ENCODE measurements around the gene C11orf24. TPM values are rescaled to one million over a fixed set of nuclear protein-coding genes. Genes with fewer than 3 reads are reported as not detected.

The C11orf24 gene
- total and polyA plus RNA-seq, 2 experiments from 2014 or later, result 19.2 to 35.3 TPM

DNA sequence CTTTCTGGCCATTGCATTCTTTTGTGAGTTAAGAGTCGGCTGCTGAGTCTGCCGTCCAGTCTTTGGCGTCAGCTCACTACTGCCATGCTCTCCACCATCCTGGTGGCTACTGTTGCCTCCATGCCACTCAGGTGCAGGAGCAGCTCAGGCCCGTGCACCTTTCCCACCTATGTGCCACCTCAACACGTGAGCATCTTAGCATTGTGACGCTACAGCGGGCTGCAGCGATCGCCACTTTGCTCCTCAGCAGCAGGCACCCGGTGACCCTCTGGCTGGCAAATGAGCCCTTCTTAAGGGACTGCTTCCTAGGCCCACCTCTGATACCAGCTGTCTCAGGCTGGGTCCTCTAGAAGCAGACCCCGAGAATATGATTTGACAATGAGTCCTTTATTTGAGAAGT, 47.2 kb downstream of the C11orf24 start:
- DNase-seq (ENCODE audit: low read depth in 1 of 2, low spot score in 1 of 2), result no peak
- TF ChIP-seq, protein P1, sequence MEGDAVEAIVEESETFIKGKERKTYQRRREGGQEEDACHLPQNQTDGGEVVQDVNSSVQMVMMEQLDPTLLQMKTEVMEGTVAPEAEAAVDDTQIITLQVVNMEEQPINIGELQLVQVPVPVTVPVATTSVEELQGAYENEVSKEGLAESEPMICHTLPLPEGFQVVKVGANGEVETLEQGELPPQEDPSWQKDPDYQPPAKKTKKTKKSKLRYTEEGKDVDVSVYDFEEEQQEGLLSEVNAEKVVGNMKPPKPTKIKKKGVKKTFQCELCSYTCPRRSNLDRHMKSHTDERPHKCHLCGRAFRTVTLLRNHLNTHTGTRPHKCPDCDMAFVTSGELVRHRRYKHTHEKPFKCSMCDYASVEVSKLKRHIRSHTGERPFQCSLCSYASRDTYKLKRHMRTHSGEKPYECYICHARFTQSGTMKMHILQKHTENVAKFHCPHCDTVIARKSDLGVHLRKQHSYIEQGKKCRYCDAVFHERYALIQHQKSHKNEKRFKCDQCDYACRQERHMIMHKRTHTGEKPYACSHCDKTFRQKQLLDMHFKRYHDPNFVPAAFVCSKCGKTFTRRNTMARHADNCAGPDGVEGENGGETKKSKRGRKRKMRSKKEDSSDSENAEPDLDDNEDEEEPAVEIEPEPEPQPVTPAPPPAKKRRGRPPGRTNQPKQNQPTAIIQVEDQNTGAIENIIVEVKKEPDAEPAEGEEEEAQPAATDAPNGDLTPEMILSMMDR (IDR thresholded peaks at IDR 0.05; ENCODE audit: low read depth, low read length), result no peak
- H3K4me3 ChIP-seq, result no peak overlapping the region

GRCh38 chr11:68223275-68223674, 48.5 kb downstream of the C11orf24 start:
- DNase-seq (ENCODE audit: low read depth in 1 of 2, low spot score in 1 of 2), result no peak
- no peaks in the 10 kb centered on the region for H3K4me1 ChIP-seq (ENCODE audit: low read depth)
- H3K27ac ChIP-seq, result no peak overlapping the region
- H3K4me3 ChIP-seq, result no peak overlapping the region
- no peaks in the 10 kb centered on the region for H3K27me3 ChIP-seq
- no peaks in the 10 kb centered on the region for H3K36me3 ChIP-seq
- H3K9me3 ChIP-seq (ENCODE audit: low read depth), result no peaks in the 10 kb centered on the region
- TF ChIP-seq, protein P1 (IDR thresholded peaks at IDR 0.05; ENCODE audit: low read depth, low read length), result no peak

More for the DNA sequence above, 47.2 kb downstream of the C11orf24 start:
- Histone ChIP-seq H3K27ac (no peak overlapping the region), H3K27me3 (no peaks in the 10 kb centered on the region), H3K36me3 (no peaks in the 10 kb centered on the region), H3K9me3 (ENCODE audit: low read depth) (no peaks in the 10 kb centered on the region), H3K4me1 (ENCODE audit: low read depth) (no peaks in the 10 kb centered on the region)

- no peak overlapping the region for H3K4me3 ChIP-seq
Observed at GRCh38 chr11:68221406-68221805, 50.4 kb downstream of the C11orf24 start.

DNA sequence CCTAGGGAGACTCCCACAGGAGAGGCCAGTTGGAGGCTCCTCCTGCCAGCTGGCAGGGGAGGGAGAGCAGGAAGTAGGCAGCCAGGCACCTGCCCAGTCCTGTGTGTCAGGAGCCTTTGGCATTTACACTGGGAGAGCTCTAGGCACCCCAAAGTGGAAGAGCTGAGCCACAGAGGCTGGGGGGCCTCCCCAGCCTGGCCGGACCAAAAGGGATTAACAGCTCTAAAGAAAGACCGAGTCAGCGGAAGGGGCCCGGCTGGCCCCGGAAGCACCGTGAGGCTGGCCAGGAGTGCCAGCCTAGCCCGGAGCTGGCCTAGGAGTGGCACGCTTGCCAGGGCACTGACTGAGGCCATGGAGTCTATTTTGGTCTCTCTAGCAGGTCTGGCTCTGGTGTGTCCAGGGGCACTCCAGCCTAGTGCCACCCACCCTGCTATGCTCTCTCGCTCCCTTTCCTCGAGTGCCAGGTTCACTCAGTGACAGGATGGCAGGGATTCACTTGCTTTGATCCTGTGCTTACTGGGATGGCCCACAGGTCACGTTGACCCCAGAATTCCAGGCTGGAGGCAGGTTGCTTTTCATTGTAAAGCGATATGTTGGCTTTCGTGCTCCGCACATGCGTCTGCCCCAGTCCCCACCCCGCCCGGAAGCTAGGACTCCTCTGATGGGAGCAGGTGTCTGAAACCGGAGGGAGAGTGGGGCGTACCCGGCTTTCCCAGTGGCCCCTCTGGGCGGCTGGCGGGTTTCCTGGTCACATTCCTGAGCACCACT, 55.4 kb downstream of the C11orf24 start:
- Histone ChIP-seq H3K27ac (no peak overlapping the region), H3K27me3 (no peaks in the 10 kb centered on the region), H3K36me3 (no peaks in the 10 kb centered on the region), H3K9me3 (ENCODE audit: low read depth) (no peaks in the 10 kb centered on the region), H3K4me1 (ENCODE audit: low read depth) (peaks cover 7% of the 10 kb centered on the region), H3K4me3 (no peak overlapping the region)
- no peak for DNase-seq (ENCODE audit: low read depth in 1 of 2, low spot score in 1 of 2)
- TF ChIP-seq, protein P1 (IDR thresholded peaks at IDR 0.05; ENCODE audit: low read depth, low read length), result no peak

More at GRCh38 chr11:68221406-68221805, 50.4 kb downstream of the C11orf24 start:
- TF ChIP-seq, protein P1 (IDR thresholded peaks at IDR 0.05; ENCODE audit: low read depth, low read length), result no peak
- no peaks in the 10 kb centered on the region for H3K36me3 ChIP-seq
- H3K27ac ChIP-seq, result no peak overlapping the region
- DNase-seq (ENCODE audit: low read depth in 1 of 2, low spot score in 1 of 2), result no peak
- H3K4me1 ChIP-seq (ENCODE audit: low read depth), result no peaks in the 10 kb centered on the region
- no peaks in the 10 kb centered on the region for H3K27me3 ChIP-seq
- no peaks in the 10 kb centered on the region for H3K9me3 ChIP-seq (ENCODE audit: low read depth)

GRCh38 chr11:68215524-68216170, 56.1 kb downstream of the C11orf24 start:
- Histone ChIP-seq H3K27ac (no peak overlapping the region), H3K36me3 (no peaks in the 10 kb centered on the region), H3K27me3 (no peaks in the 10 kb centered on the region), H3K9me3 (ENCODE audit: low read depth) (no peaks in the 10 kb centered on the region), H3K4me3 (no peak overlapping the region), H3K4me1 (ENCODE audit: low read depth) (peaks cover 11% of the 10 kb centered on the region)
- DNase-seq (ENCODE audit: low read depth in 1 of 2, low spot score in 1 of 2), result no peak
- TF ChIP-seq, protein P1 (IDR thresholded peaks at IDR 0.05; ENCODE audit: low read depth, low read length), result no peak
